Transverse colon (tissue), 3 donors: Measurements from ENCODE around the gene TIMELESS.

Experiments used
- POLR2A ChIP-seq: fragments of 450-650 bp; IDR thresholded peaks from one replicate; pipeline ENCODE4 v1.6.1; 2016; ENCODE audit warnings: antibody characterized with exemption, mild to moderate bottlenecking, moderate library complexity
- TF ChIP-seq, protein P1 (sequence below), 5 experiments: fragments of 200-600 bp in 3 of 5; fragments of 450-650 bp in 2 of 5; sonication (generic) in 3 of 5; IDR thresholded peaks; 1 replicate in 2 of 5; 2 replicates in 3 of 5; pipeline ENCODE4 v1.5.1; 2016 to 2017; ENCODE audit warnings: antibody characterized with exemption in 5 of 5, inconsistent platforms in 3 of 5, mild to moderate bottlenecking in 2 of 5, moderate library complexity in 1 of 5

DNA sequence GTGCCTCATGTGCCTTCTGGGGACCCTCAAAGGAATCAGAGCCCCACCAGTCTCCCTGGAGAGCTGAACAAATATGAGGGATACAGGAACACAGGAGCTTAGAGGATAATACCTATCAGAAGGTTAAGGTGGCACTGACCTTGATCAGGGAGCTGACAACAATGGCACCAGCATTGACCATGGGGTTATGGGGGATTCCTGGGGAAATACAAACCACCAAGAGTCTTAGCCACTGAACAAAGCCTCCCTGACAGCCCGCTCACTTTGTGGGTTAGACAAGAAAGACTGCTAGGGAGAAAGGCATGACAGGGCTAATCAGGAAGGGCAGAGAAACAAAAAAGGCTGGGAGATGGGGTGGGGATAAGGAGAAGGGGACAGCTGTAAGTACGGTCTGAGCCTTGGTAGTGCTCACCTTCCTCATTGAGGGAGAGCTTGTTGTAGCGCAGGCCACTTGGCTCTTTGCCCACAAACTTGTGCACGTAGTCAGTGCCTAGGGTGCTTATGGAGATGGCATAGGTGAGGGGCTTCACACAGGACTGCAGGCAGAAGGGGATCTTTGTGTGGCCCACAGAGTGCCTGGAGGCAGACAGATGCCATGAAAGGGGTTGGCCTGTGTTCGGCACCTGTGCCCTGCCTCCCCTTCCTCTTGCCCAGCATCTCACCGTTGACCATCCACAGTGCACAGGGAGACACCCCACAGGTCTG, 28.4 kb upstream of the TIMELESS start:
- TF ChIP-seq, protein P1, sequence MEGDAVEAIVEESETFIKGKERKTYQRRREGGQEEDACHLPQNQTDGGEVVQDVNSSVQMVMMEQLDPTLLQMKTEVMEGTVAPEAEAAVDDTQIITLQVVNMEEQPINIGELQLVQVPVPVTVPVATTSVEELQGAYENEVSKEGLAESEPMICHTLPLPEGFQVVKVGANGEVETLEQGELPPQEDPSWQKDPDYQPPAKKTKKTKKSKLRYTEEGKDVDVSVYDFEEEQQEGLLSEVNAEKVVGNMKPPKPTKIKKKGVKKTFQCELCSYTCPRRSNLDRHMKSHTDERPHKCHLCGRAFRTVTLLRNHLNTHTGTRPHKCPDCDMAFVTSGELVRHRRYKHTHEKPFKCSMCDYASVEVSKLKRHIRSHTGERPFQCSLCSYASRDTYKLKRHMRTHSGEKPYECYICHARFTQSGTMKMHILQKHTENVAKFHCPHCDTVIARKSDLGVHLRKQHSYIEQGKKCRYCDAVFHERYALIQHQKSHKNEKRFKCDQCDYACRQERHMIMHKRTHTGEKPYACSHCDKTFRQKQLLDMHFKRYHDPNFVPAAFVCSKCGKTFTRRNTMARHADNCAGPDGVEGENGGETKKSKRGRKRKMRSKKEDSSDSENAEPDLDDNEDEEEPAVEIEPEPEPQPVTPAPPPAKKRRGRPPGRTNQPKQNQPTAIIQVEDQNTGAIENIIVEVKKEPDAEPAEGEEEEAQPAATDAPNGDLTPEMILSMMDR (IDR thresholded peaks at IDR 0.05): no peak
- TF ChIP-seq POLR2A: no peak
